22Rv1 (cell line): Measurements from ENCODE around the gene KIZ.
A peak's percentile ranks its signal among the peaks of the same experiment; 100 is the strongest.

Experiments used
- CTCF ChIP-seq: fragments of 450-650 bp; IDR thresholded peaks from 2 replicates; pipeline ENCODE4 v1.5.1; 2017; ENCODE audit warnings: mild to moderate bottlenecking
- ZFX ChIP-seq: fragments of 450-650 bp; IDR thresholded peaks from 2 replicates; pipeline ENCODE4 v1.6.1; 2017; ENCODE audit warnings: antibody characterized with exemption, borderline replicate concordance

- peak; percentile 8; the same call in 1 of the 2 replicates for TF ChIP-seq CTCF
- TF ChIP-seq ZFX, result no peak
Measured at GRCh38 chr20:21125072-21125848, 622 bp upstream of the KIZ start.
